Ishikawa (cell line): Measurements from ENCODE around the gene RANBP17.

Experiments
- CEBPB ChIP-seq: IDR thresholded peaks from 2 replicates; pipeline ENCODE4 v1.6.1; 2012
- CREB1 ChIP-seq: IDR thresholded peaks from 2 replicates; pipeline ENCODE4 v1.6.1; 2012; ENCODE audit warnings: low read depth
- EGR1 ChIP-seq: IDR thresholded peaks from 2 replicates; pipeline ENCODE4 v1.6.1; 2012
- EP300 ChIP-seq: IDR thresholded peaks from 2 replicates; pipeline ENCODE4 v1.6.1; 2012; ENCODE audit warnings: borderline replicate concordance
- FOXM1 ChIP-seq: IDR thresholded peaks from 2 replicates; pipeline ENCODE4 v1.6.1; 2012; ENCODE audit warnings: low read depth, borderline replicate concordance
- NFIC ChIP-seq: IDR thresholded peaks from 2 replicates; pipeline ENCODE4 v1.6.1; 2012
- RAD21 ChIP-seq: IDR thresholded peaks from 2 replicates; pipeline ENCODE4 v1.6.1; 2012; ENCODE audit warnings: low read depth
- TAF1 ChIP-seq: IDR thresholded peaks from 2 replicates; pipeline ENCODE4 v1.6.1; 2012; ENCODE audit warnings: low read depth, mild to moderate bottlenecking
- TCF12 ChIP-seq: IDR thresholded peaks from 2 replicates; pipeline ENCODE4 v1.6.1; 2012; ENCODE audit warnings: low read depth
- TEAD4 ChIP-seq: IDR thresholded peaks from 2 replicates; pipeline ENCODE4 v1.6.1; 2012
- YY1 ChIP-seq: IDR thresholded peaks from 2 replicates; pipeline ENCODE4 v1.6.1; 2012; ENCODE audit warnings: low read depth
- ZBTB7A ChIP-seq: IDR thresholded peaks from 2 replicates; pipeline ENCODE4 v1.6.1; 2012; ENCODE audit warnings: low read depth
- TF ChIP-seq, protein P1 (sequence below): IDR thresholded peaks from 2 replicates; pipeline ENCODE4 v1.6.1; 2012
- TF ChIP-seq, protein P2 (sequence below): IDR thresholded peaks from 2 replicates; pipeline ENCODE4 v1.6.1; 2012; ENCODE audit warnings: low read depth, mild to moderate bottlenecking
- TF ChIP-seq, protein P3 (sequence below): IDR thresholded peaks from 2 replicates; pipeline ENCODE4 v1.6.1; 2012

RANBP17 gene

DNA sequence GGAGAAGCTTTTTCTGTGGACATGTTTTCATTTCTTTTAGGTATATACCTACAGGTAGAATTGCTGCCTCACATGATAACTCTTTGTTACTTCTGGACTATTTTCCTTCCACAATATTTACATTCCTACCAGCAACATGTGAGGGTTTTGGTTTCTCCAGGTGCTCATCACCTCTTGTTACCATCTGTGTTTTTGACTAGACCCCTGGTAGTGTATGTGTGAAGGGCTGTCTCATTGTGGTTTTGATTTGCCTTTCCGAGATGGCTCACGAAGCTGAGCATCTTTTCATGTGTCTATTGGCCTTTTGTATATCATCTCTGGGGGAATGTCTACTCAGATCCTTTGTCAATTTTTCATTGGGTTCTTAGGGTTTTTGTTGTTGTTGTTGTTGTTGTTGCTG lies 17.2 kb upstream of the RANBP17 start:
- no peak for TF ChIP-seq RAD21
- TF ChIP-seq TEAD4 = no peak
- no peak for TF ChIP-seq EP300
- TF ChIP-seq TCF12 = no peak
- no peak for TF ChIP-seq NFIC
- TF ChIP-seq, protein P1, sequence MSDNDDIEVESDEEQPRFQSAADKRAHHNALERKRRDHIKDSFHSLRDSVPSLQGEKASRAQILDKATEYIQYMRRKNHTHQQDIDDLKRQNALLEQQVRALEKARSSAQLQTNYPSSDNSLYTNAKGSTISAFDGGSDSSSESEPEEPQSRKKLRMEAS = no peak
- TF ChIP-seq, protein P2, sequence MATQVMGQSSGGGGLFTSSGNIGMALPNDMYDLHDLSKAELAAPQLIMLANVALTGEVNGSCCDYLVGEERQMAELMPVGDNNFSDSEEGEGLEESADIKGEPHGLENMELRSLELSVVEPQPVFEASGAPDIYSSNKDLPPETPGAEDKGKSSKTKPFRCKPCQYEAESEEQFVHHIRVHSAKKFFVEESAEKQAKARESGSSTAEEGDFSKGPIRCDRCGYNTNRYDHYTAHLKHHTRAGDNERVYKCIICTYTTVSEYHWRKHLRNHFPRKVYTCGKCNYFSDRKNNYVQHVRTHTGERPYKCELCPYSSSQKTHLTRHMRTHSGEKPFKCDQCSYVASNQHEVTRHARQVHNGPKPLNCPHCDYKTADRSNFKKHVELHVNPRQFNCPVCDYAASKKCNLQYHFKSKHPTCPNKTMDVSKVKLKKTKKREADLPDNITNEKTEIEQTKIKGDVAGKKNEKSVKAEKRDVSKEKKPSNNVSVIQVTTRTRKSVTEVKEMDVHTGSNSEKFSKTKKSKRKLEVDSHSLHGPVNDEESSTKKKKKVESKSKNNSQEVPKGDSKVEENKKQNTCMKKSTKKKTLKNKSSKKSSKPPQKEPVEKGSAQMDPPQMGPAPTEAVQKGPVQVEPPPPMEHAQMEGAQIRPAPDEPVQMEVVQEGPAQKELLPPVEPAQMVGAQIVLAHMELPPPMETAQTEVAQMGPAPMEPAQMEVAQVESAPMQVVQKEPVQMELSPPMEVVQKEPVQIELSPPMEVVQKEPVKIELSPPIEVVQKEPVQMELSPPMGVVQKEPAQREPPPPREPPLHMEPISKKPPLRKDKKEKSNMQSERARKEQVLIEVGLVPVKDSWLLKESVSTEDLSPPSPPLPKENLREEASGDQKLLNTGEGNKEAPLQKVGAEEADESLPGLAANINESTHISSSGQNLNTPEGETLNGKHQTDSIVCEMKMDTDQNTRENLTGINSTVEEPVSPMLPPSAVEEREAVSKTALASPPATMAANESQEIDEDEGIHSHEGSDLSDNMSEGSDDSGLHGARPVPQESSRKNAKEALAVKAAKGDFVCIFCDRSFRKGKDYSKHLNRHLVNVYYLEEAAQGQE = no peak
- TF ChIP-seq EGR1 = no peak
- TF ChIP-seq, protein P3, sequence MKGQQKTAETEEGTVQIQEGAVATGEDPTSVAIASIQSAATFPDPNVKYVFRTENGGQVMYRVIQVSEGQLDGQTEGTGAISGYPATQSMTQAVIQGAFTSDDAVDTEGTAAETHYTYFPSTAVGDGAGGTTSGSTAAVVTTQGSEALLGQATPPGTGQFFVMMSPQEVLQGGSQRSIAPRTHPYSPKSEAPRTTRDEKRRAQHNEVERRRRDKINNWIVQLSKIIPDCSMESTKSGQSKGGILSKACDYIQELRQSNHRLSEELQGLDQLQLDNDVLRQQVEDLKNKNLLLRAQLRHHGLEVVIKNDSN = no peak
- no peak for TF ChIP-seq CREB1
- no peak for TF ChIP-seq CEBPB
- no peak for TF ChIP-seq ZBTB7A
- no peak for TF ChIP-seq FOXM1
- TF ChIP-seq YY1 = no peak
- TF ChIP-seq TAF1 = no peak

DNA sequence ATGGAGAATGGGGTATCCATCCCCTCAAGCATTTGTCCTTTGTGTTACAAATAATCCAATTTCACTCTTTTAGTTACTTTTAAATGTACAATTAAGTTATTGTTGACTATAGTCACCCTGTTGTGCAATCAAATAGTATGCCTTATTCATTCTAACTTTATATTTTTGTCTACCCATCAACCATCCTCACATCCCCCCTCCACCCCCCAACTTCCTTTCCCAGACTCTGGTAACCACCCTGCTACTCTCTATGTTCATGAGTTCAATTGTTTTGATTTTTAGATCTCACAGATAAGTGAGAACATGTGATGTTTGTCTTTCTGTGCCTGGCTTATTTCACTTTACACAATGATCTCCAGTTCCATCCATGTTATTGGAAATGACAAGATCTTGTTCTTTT lies 15.4 kb upstream of the RANBP17 start:
- TF ChIP-seq YY1 (no peak), TEAD4 (no peak), NFIC (no peak), CREB1 (no peak), EGR1 (no peak), CEBPB (no peak), TCF12 (no peak), TAF1 (no peak), ZBTB7A (no peak), EP300 (no peak), FOXM1 (no peak)
- TF ChIP-seq, protein P1 = no peak
- TF ChIP-seq, protein P3 = no peak
- TF ChIP-seq, protein P2 = no peak

DNA sequence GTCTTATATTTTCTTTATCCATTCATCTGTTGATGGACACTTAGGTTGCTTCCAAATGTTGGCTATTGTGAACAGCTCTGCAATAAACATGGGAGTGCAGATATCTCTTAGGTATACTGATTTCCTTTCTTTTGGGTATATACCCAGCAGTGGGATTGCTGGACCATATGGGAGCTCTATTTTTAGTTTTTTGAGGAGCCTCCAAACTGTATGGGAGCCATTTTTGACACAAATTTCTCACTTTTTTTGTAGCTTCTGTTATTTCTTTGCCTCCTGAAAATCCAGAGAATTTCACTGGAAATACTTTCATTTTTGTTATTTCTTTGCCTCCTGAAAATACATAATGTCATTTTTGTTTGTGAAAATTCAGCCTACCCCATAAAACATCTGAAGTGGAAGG lies 15.0 kb upstream of the RANBP17 start:
- TF ChIP-seq EGR1 (no peak), RAD21 (no peak), NFIC (no peak)

DNA sequence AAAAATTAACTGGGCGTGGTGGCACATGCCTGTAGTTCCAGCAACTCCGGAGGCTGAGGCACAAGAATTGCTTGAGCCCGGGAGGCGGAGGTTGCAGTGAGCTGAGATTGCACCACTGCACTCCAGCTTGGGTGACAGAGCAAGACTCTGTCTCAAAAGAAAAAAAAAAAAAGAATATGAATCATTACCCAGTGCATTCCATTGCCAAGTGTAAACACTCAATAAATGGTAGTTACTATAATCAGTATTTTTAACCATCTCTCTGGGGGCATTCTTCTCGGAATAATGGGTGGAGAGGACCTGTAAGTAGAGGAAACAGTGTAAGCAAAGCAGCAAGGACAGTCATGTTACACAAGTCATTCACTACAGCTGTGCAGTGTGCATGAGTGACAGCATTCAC lies 13.8 kb upstream of the RANBP17 start:
- TF ChIP-seq CEBPB (no peak), TEAD4 (no peak), FOXM1 (no peak)

DNA sequence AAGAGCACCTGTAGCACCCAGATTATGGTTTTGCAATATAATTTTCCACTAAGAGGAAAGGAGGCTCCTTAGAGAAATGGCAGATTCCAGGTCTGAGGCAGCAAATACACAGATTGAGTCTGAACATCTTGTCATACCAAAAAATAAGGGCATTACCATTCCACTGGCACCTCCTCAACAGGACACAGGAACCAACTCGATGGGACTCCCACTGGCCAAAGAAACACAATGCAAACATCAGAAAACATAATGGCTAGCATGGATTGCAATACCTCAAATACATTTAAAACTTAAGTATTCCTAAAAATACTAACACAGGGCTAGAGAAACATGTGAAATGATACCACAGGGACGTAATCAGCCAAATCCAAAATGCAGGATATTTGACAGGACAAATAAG lies 12.4 kb upstream of the RANBP17 start:
- TF ChIP-seq, protein P1 = no peak
- TF ChIP-seq ZBTB7A (no peak), RAD21 (no peak), EP300 (no peak), EGR1 (no peak), FOXM1 (no peak), TAF1 (no peak), YY1 (no peak), CREB1 (no peak), NFIC (no peak), CEBPB (no peak), TCF12 (no peak), TEAD4 (no peak)
- TF ChIP-seq, protein P2 = no peak
- TF ChIP-seq, protein P3 = no peak
